Ishikawa (cell line): ENCODE data around the gene ACBD6.

Source experiments
- CEBPB ChIP-seq: IDR thresholded peaks from 2 replicates; pipeline ENCODE4 v1.6.1; 2012
- CREB1 ChIP-seq: IDR thresholded peaks from 2 replicates; pipeline ENCODE4 v1.6.1; 2012; ENCODE audit warnings: low read depth
- EGR1 ChIP-seq: IDR thresholded peaks from 2 replicates; pipeline ENCODE4 v1.6.1; 2012
- EP300 ChIP-seq: IDR thresholded peaks from 2 replicates; pipeline ENCODE4 v1.6.1; 2012; ENCODE audit warnings: borderline replicate concordance
- FOXM1 ChIP-seq: IDR thresholded peaks from 2 replicates; pipeline ENCODE4 v1.6.1; 2012; ENCODE audit warnings: low read depth, borderline replicate concordance
- MAX ChIP-seq: IDR thresholded peaks from 2 replicates; pipeline ENCODE4 v1.6.1; 2012
- NFIC ChIP-seq: IDR thresholded peaks from 2 replicates; pipeline ENCODE4 v1.6.1; 2012
- RAD21 ChIP-seq: IDR thresholded peaks from 2 replicates; pipeline ENCODE4 v1.6.1; 2012; ENCODE audit warnings: low read depth
- REST ChIP-seq: IDR thresholded peaks from 2 replicates; pipeline ENCODE4 v1.6.1; 2012; ENCODE audit warnings: low read depth, mild to moderate bottlenecking
- TAF1 ChIP-seq: IDR thresholded peaks from 2 replicates; pipeline ENCODE4 v1.6.1; 2012; ENCODE audit warnings: low read depth, mild to moderate bottlenecking
- TCF12 ChIP-seq: IDR thresholded peaks from 2 replicates; pipeline ENCODE4 v1.6.1; 2012; ENCODE audit warnings: low read depth
- TEAD4 ChIP-seq: IDR thresholded peaks from 2 replicates; pipeline ENCODE4 v1.6.1; 2012
- USF1 ChIP-seq: IDR thresholded peaks from 2 replicates; pipeline ENCODE4 v1.6.1; 2012
- YY1 ChIP-seq: IDR thresholded peaks from 2 replicates; pipeline ENCODE4 v1.6.1; 2012; ENCODE audit warnings: low read depth
- ZBTB7A ChIP-seq: IDR thresholded peaks from 2 replicates; pipeline ENCODE4 v1.6.1; 2012; ENCODE audit warnings: low read depth

ACBD6 gene

GRCh38 chr1:180532854-180533253, 30.5 kb upstream of the ACBD6 start:
- TF ChIP-seq RAD21 (no peak), CEBPB (no peak), TCF12 (no peak), EP300 (no peak), CREB1 (no peak), EGR1 (no peak)

GRCh38 chr1:180530501-180530900, 28.1 kb upstream of the ACBD6 start:
- TF ChIP-seq EP300 (no peak), TEAD4 (0 out of 2 replicates have a peak, but pooled peaks have one; percentile 19)

- TF ChIP-seq MAX (no peak), ZBTB7A (no peak), TCF12 (no peak)
Measured at GRCh38 chr1:180528868-180529470, 26.6 kb upstream of the ACBD6 start.

- TF ChIP-seq CREB1 (no peak), RAD21 (no peak), TEAD4 (peak; percentile 55; the same call in 1 of the 2 replicates)
Measured at GRCh38 chr1:180527101-180527669, 24.8 kb upstream of the ACBD6 start.

- TF ChIP-seq NFIC (no peak), YY1 (no peak), EGR1 (no peak)
Measured at GRCh38 chr1:180525715-180526039, 23.3 kb upstream of the ACBD6 start.

GRCh38 chr1:180524915-180525714, 22.7 kb upstream of the ACBD6 start:
- TF ChIP-seq NFIC (no peak), EP300 (no peak), MAX (no peak), USF1 (no peak), CREB1 (no peak)

GRCh38 chr1:180524160-180524914, 22.0 kb upstream of the ACBD6 start:
- TF ChIP-seq USF1 (no peak), EGR1 (no peak), REST (no peak), EP300 (no peak), CREB1 (no peak), YY1 (no peak), RAD21 (no peak), ZBTB7A (no peak), FOXM1 (no peak), MAX (no peak), TAF1 (no peak), TEAD4 (no peak), CEBPB (no peak), TCF12 (no peak), NFIC (no peak)

- TF ChIP-seq MAX (no peak), TAF1 (no peak), TEAD4 (no peak), NFIC (no peak), REST (no peak), FOXM1 (no peak)
Measured at GRCh38 chr1:180522213-180522515, 19.8 kb upstream of the ACBD6 start.
